CD8-positive, alpha-beta memory T cell (primary cell): Measurements from ENCODE around the gene RYR2. TPM values are rescaled to one million over a fixed set of nuclear protein-coding genes. Genes with fewer than 3 reads are reported as not detected.

Experiments
- CTCF ChIA-PET: fragments of 350-600 bp; sonication (Branson Sonifier 250); formaldehyde crosslinking; loops from one replicate; lab custom pipeline; 2021; ENCODE audit warnings: antibody characterized with exemption; lab: Charles Lee
- POLR2A ChIA-PET: fragments of 350-600 bp; sonication (Branson Sonifier 250); formaldehyde crosslinking; loops from one replicate; lab custom pipeline; 2021; ENCODE audit warnings: antibody characterized with exemption; lab: Charles Lee
- DNase-seq, 5 donors: peaks; one replicate each; pipeline versions ENCODE4 v3.0.0 to v3.0.0-alpha.2; 2020 to 2022; ENCODE audit warnings: mixed read lengths in 1 of 5
- H3K27ac ChIP-seq: one replicate; pipeline ENCODE4 v1.7.0; 2013; ENCODE audit warnings: low read depth, mild to moderate bottlenecking, low read length, moderate library complexity
- H3K27me3 ChIP-seq: 2 replicates; pipeline ENCODE4 v1.7.0; 2013; ENCODE audit warnings: low read length, mild to moderate bottlenecking; ENCODE audit not compliant: insufficient read depth, poor library complexity, severe bottlenecking
- H3K36me3 ChIP-seq: 2 replicates; pipeline ENCODE4 v1.7.0; 2013; ENCODE audit warnings: mild to moderate bottlenecking, low read length, moderate library complexity; ENCODE audit not compliant: insufficient read depth
- H3K4me1 ChIP-seq: 2 replicates; pipeline ENCODE4 v1.7.0; 2013; ENCODE audit warnings: mild to moderate bottlenecking, low read length, moderate library complexity; ENCODE audit not compliant: insufficient read depth
- H3K4me3 ChIP-seq: 2 replicates; pipeline ENCODE4 v1.7.0; 2013; ENCODE audit warnings: mild to moderate bottlenecking, low read length
- H3K9me3 ChIP-seq: 2 replicates; pipeline ENCODE4 v1.7.0; 2013; ENCODE audit warnings: mild to moderate bottlenecking, low read length
- H3K27ac Mint-ChIP-seq, 8 donors: one replicate each; pipeline ENCODE4 v1.8.0; 2020 to 2021; ENCODE audit warnings: mixed read lengths in 8 of 8, mild to moderate bottlenecking in 6 of 8, inconsistent platforms in 3 of 8, moderate library complexity in 3 of 8
- H3K27me3 Mint-ChIP-seq, 2 donors: one replicate each; pipeline ENCODE4 v1.8.0; 2020 to 2021; ENCODE audit warnings: mixed read lengths in 2 of 2, mild to moderate bottlenecking in 1 of 2, moderate library complexity in 1 of 2
- H3K36me3 Mint-ChIP-seq, 3 donors: one replicate each; pipeline ENCODE4 v1.8.0; 2020 to 2021; ENCODE audit warnings: mixed read lengths in 3 of 3, inconsistent platforms in 1 of 3, mild to moderate bottlenecking in 1 of 3
- H3K4me1 Mint-ChIP-seq, 3 donors: one replicate each; pipeline ENCODE4 v1.8.0; 2020 to 2021; ENCODE audit warnings: mixed read lengths in 3 of 3, inconsistent platforms in 1 of 3, mild to moderate bottlenecking in 1 of 3
- H3K4me3 Mint-ChIP-seq, 7 donors: one replicate each; pipeline ENCODE4 v1.8.0; 2020 to 2021; ENCODE audit warnings: mixed read lengths in 7 of 7, mild to moderate bottlenecking in 6 of 7, moderate library complexity in 4 of 7, inconsistent platforms in 2 of 7
- H3K9me3 Mint-ChIP-seq, 5 donors: one replicate each; pipeline ENCODE4 v1.8.0; 2020 to 2022; ENCODE audit warnings: mixed read lengths in 5 of 5, mild to moderate bottlenecking in 3 of 5, moderate library complexity in 2 of 5, inconsistent platforms in 1 of 5
- polyA plus RNA-seq: library from polyadenylated mRNA; unstranded; fragments of 300-500 nt; fragmentation: Illumina TruSeq; gene quantifications from one replicate; pipeline ENCODE4 v1.2.3, GENCODE V29; 2021
- total RNA-seq, 2 experiments: library from RNA; stranded (reverse); gene quantifications; one replicate each; pipeline ENCODE4 v1.2.3, GENCODE V29; 2021

RYR2 gene
- total and polyA plus RNA-seq, 3 experiments from 2014 or later: 0.06 to 0.13 (median 0.11) TPM

DNA sequence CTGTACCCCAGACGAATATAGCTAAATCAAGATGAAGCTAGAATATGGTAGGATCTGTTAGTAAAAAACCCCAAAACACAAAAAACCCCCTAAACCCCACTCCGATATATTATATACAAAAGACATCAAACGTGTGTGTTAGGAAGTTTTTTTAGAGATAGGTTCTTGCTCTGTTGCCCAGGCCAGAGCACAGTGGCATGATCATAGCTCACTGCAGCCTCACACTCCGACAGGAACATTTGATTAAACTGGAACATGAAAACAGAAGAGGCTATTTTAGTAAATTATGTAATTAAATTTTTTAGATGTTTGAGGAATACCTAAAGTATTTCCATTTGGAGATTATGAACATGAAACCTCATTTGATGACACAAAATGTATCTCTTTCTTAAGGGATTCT is 8.2 kb upstream of the RYR2 start:
- no peaks in the 10 kb centered on the region for H3K36me3 Mint-ChIP-seq
- POLR2A ChIA-PET: no interaction called here
- no peak for DNase-seq
- no peak overlapping the region for H3K27ac ChIP-seq
- H3K9me3 Mint-ChIP-seq: peaks cover 0 to 2% (median 0%) of the 10 kb centered on the region in 5 donors
- H3K4me1 Mint-ChIP-seq: no peaks in the 10 kb centered on the region
- no peak overlapping the region for H3K4me3 Mint-ChIP-seq
- peaks cover 10 to 36% of the 10 kb centered on the region in 2 donors for H3K27me3 Mint-ChIP-seq
- no peaks in the 10 kb centered on the region for H3K4me1 ChIP-seq
- H3K36me3 ChIP-seq: no peaks in the 10 kb centered on the region
- H3K4me3 ChIP-seq: no peak overlapping the region
- CTCF ChIA-PET: no interaction called here
- H3K27me3 ChIP-seq: no peaks in the 10 kb centered on the region
- no peak overlapping the region for H3K27ac Mint-ChIP-seq
- H3K9me3 ChIP-seq: no peaks in the 10 kb centered on the region

DNA sequence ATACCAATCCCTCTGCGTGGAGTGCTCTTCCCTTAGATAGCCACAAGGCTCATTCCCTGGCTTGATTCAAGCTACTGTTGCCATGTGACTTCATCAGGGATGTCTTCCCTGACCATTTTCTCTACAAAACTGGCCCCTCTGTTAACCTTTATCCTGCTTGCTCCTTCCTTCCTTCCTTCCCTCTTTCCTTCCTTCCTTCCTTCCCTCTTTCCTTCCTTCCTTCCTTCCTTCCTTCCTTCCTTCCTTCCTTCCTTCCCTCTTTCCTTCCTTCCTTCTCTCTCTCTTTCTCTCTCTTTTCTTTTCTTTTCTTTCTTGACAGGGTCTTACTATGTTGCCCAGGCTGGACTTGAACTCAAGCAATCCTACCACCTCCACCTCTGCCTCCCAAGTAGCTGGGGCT is 6.2 kb upstream of the RYR2 start:
- no peak overlapping the region for H3K4me3 Mint-ChIP-seq
- H3K4me1 Mint-ChIP-seq: no peaks in the 10 kb centered on the region
- ChIA-PET POLR2A (no interaction called here), CTCF (no interaction called here)
- no peaks in the 10 kb centered on the region for H3K27me3 ChIP-seq
- H3K4me3 ChIP-seq: no peak overlapping the region
- no peak overlapping the region for H3K27ac Mint-ChIP-seq
- no peaks in the 10 kb centered on the region for H3K36me3 Mint-ChIP-seq
- DNase-seq: no peak
- H3K9me3 ChIP-seq: no peaks in the 10 kb centered on the region
- peaks cover 0 to 2% (median 0%) of the 10 kb centered on the region in 5 donors for H3K9me3 Mint-ChIP-seq
- no peak overlapping the region for H3K27ac ChIP-seq
- H3K36me3 ChIP-seq: no peaks in the 10 kb centered on the region
- H3K27me3 Mint-ChIP-seq: peaks cover 8 to 31% of the 10 kb centered on the region in 2 donors
- no peaks in the 10 kb centered on the region for H3K4me1 ChIP-seq

DNA sequence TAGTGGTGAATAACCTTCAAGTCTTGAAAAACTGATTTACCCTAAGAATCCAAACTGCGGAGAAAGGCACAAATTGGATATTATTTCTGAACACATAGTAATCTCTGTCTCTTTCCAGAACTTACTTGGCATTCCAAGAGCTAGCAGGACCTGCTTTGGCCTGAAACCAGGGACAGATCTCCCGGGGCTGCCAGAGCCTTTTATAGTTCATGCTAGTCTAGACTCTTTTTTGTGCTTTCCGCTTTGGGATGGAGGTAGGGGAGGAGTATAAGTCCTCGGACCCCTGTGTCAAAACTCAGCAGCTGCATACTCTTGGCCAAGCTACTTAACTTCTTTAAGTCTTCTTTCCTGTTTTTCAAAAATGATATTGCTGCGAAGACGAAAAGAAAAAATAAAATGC is 3.8 kb upstream of the RYR2 start:
- peaks cover 3 to 11% (median 10%) of the 10 kb centered on the region in 3 donors for H3K4me1 Mint-ChIP-seq
- H3K27ac Mint-ChIP-seq: no peak overlapping the region
- CTCF ChIA-PET: no interaction called here
- no peaks in the 10 kb centered on the region for H3K4me1 ChIP-seq
- no peak overlapping the region for H3K4me3 Mint-ChIP-seq
- peaks cover 6% of the 10 kb centered on the region for H3K27me3 ChIP-seq
- H3K9me3 Mint-ChIP-seq: peaks cover 0 to 2% (median 0%) of the 10 kb centered on the region in 5 donors
- no peaks in the 10 kb centered on the region for H3K36me3 Mint-ChIP-seq
- POLR2A ChIA-PET: no interaction called here
- H3K9me3 ChIP-seq: no peaks in the 10 kb centered on the region
- no peak overlapping the region for H3K27ac ChIP-seq
- H3K27me3 Mint-ChIP-seq: peaks cover 12 to 33% of the 10 kb centered on the region in 2 donors
- H3K36me3 ChIP-seq: no peaks in the 10 kb centered on the region
- DNase-seq: no peak
- H3K4me3 ChIP-seq: no peak overlapping the region

DNA sequence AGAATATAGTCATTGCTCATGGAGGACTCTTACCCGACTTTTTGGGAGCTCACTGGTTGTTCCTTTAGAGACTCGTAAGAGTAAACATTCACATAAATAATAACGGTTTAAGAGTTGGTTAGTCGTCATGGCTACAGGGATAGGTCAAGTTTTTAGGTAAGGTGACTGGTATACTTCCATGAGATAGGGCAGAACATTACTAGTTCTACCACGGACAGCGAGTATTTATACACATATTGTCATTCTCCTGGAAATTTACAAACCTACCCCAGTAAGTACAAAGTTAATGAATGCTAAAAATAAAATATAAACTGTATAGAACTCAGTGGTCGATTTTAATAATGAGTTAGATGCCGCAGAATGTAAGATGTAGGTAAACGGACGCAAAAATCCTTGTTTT is 1.2 kb upstream of the RYR2 start:
- Histone ChIP-seq H3K36me3 (no peaks in the 10 kb centered on the region), H3K27me3 (peaks cover 6% of the 10 kb centered on the region), H3K4me3 (no peak overlapping the region), H3K27ac (no peak overlapping the region), H3K4me1 (no peaks in the 10 kb centered on the region), H3K9me3 (no peaks in the 10 kb centered on the region)
- peaks cover 0 to 2% (median 0%) of the 10 kb centered on the region in 5 donors for H3K9me3 Mint-ChIP-seq
- H3K27ac Mint-ChIP-seq: no peak overlapping the region
- no peaks in the 10 kb centered on the region for H3K36me3 Mint-ChIP-seq
- peaks cover 18 to 49% of the 10 kb centered on the region in 2 donors for H3K27me3 Mint-ChIP-seq
- H3K4me3 Mint-ChIP-seq: no peak overlapping the region
- CTCF ChIA-PET: no interaction called here
- no peak for DNase-seq
- POLR2A ChIA-PET: no interaction called here
- peaks cover 7 to 22% (median 19%) of the 10 kb centered on the region in 3 donors for H3K4me1 Mint-ChIP-seq

DNA sequence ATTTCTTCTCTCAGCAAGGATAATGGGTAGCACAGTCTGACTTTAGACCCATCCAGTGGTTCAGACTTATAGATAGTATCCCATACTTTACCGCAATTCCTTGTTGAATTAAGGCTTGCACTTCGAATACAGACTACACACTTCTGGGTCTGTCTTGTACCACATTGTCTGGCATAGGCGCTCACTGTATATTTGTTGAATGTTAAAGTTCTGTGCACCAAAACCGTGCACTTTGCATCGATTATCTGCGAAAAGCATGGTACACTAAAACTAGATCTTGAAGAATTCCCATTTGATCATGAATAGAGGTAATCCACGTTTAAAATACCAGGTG is 556 bp upstream of the RYR2 start:
- peak overlapping the region in 1 of 8 donors; percentile 20 for H3K27ac Mint-ChIP-seq
- ChIA-PET CTCF (no interaction called here), POLR2A (no interaction called here)
- peaks cover 20 to 51% of the 10 kb centered on the region in 2 donors for H3K27me3 Mint-ChIP-seq
- no peaks in the 10 kb centered on the region for H3K9me3 ChIP-seq
- DNase-seq: no peak
- H3K27me3 ChIP-seq: peaks cover 6% of the 10 kb centered on the region
- H3K4me3 ChIP-seq: no peak overlapping the region
- H3K4me1 ChIP-seq: no peaks in the 10 kb centered on the region
- peaks cover 0 to 2% (median 0%) of the 10 kb centered on the region in 5 donors for H3K9me3 Mint-ChIP-seq
- H3K36me3 ChIP-seq: no peaks in the 10 kb centered on the region
- no peaks in the 10 kb centered on the region for H3K36me3 Mint-ChIP-seq
- H3K4me3 Mint-ChIP-seq: peak overlapping the region in 5 of 7 donors; percentile 4 to 55 (median 24)
- H3K4me1 Mint-ChIP-seq: peaks cover 7 to 22% (median 19%) of the 10 kb centered on the region in 3 donors
- H3K27ac ChIP-seq: no peak overlapping the region

DNA sequence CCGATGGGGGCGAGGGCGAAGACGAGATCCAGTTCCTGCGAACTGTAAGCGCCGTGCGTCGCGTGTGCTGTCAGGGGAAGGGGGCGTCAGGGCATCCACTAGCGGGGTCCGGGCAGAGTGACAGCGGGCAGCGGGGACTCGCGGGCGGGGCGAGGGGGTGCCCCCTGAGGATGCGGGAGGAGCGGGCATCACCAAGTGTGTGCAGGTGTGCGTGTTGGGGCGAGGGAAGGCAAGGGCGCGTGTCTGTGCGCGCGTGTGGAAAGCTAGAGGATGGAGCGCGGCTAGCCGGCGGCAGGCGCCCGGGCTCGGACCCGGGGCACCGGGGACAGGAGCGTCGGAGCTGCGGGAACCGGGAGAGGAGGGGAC is 525 bp downstream of the RYR2 start:
- Histone ChIP-seq H3K36me3 (no peaks in the 10 kb centered on the region), H3K9me3 (no peaks in the 10 kb centered on the region), H3K27me3 (peaks cover 6% of the 10 kb centered on the region), H3K4me3 (no peak overlapping the region), H3K27ac (no peak overlapping the region), H3K4me1 (no peaks in the 10 kb centered on the region)
- Mint-ChIP-seq H3K9me3 (peaks cover 0 to 2% (median 0%) of the 10 kb centered on the region in 5 donors), H3K36me3 (no peaks in the 10 kb centered on the region), H3K27ac (no peak overlapping the region), H3K27me3 (peaks cover 20 to 51% of the 10 kb centered on the region in 2 donors), H3K4me3 (peak overlapping the region in 1 of 7 donors; percentile 45), H3K4me1 (peaks cover 7 to 22% (median 19%) of the 10 kb centered on the region in 3 donors)
- ChIA-PET POLR2A (no interaction called here), CTCF (no interaction called here)
- no peak for DNase-seq

DNA sequence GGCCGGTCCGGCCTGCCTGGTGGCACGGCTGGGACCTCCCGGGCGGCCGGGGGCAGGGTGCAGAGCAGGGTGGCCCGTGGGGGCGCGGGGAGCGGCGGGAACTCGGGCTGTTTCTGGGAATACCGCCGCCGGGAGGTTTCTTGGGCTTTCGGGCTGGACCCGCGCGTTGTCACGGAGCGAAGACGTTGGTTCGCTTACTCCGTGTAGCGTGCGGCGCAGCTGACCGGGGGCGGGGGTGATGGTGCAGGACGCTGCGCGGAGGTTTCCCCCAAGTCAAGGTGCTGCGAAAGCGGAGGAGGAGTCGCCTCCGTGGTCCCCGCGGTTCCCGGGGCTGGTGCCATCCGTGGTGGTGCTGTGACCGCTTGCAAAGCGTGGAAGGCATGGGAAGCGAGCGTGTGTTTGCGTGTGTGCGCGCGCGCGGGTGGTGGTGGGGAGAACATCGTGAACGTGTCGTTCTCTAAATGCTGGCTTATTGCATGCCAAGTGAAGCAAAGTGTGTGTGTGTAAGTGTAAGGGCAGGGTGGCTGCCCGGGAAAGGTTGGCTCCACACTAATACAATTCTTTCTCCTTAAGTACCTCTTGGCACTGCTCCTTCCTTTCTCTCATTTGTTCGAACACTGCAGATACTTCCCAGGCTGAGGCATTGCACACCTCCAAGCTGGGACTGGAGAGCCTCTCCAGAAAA is 1.1 kb downstream of the RYR2 start:
- Histone ChIP-seq H3K27me3 (peaks cover 6% of the 10 kb centered on the region), H3K4me1 (no peaks in the 10 kb centered on the region), H3K4me3 (no peak overlapping the region), H3K27ac (no peak overlapping the region), H3K36me3 (no peaks in the 10 kb centered on the region), H3K9me3 (no peaks in the 10 kb centered on the region)
- Mint-ChIP-seq H3K27me3 (peaks cover 20 to 51% of the 10 kb centered on the region in 2 donors), H3K9me3 (peaks cover 0 to 2% (median 0%) of the 10 kb centered on the region in 5 donors), H3K4me1 (peaks cover 7 to 22% (median 19%) of the 10 kb centered on the region in 3 donors), H3K4me3 (peak overlapping the region in 3 of 7 donors; percentile 5 to 59 (median 9)), H3K36me3 (no peaks in the 10 kb centered on the region), H3K27ac (no peak overlapping the region)
- POLR2A ChIA-PET: no interaction called here
- CTCF ChIA-PET: no interaction called here
- no peak for DNase-seq

DNA sequence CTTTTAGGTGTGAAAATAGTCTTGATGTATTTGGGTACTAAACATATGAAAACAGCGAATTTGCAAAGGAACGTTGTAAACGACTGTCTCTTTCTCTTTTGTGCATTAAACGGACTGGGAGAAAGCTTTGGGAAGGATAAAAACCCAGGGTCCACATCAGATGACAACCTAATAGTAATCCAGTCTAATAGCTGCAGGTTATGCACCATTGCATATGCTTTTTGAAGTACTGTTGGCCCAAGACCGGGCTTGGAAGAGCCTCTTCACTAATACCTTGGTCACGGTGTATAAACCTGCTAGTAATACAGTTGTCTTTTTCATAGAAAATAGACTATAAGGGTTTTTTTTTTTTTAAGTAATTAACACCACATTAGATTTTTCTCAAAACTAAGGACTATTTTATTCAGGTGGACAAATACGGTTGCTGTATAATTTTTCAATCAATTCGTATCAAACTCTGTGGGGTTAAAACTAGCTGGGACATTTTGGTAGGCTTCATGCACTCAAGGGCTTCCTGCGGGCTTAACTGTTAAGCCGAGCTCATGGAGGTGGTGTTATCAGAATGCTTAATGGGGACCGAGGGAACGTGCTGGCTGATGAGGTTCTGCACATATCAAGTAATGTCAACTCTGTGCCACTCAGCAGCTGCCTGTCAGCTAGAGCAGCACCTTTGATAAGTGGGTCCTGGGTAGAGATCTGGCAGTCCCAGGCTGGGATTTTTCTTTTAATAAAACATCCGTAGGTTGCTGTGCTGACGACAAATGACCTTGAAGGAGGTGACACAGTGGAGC is 2.1 kb downstream of the RYR2 start:
- DNase-seq: no peak
- H3K9me3 Mint-ChIP-seq: no peaks in the 10 kb centered on the region
- Histone ChIP-seq H3K9me3 (no peaks in the 10 kb centered on the region), H3K4me1 (no peaks in the 10 kb centered on the region), H3K27me3 (peaks cover 6% of the 10 kb centered on the region), H3K27ac (no peak overlapping the region), H3K4me3 (no peak overlapping the region), H3K36me3 (no peaks in the 10 kb centered on the region)
- H3K36me3 Mint-ChIP-seq: no peaks in the 10 kb centered on the region
- ChIA-PET POLR2A (no interaction called here), CTCF (no interaction called here)
- H3K27ac Mint-ChIP-seq: no peak overlapping the region
- H3K4me1 Mint-ChIP-seq: peaks cover 7 to 22% (median 19%) of the 10 kb centered on the region in 3 donors
- H3K4me3 Mint-ChIP-seq: no peak overlapping the region
- H3K27me3 Mint-ChIP-seq: peaks cover 16 to 43% of the 10 kb centered on the region in 2 donors
